H9 (cell line): ENCODE results near the gene CTPS1. TPM values are rescaled to one million over a fixed set of nuclear protein-coding genes. Genes with fewer than 3 reads are reported as not detected.

Source experiments
- DNase-seq: peaks from one replicate; pipeline ENCODE4 v3.0.0-alpha.2; 2017
- H2AFZ ChIP-seq: one replicate; pipeline ENCODE4 v1.6.1; 2013; ENCODE audit warnings: mild to moderate bottlenecking, low read length, control low read depth, moderate library complexity
- H2AK5ac ChIP-seq: 2 replicates; pipeline ENCODE4 v1.6.1; 2013; ENCODE audit warnings: low read length, control low read depth, mixed read lengths; ENCODE audit not compliant: insufficient read length
- H2BK120ac ChIP-seq: one replicate; pipeline ENCODE4 v1.6.1; 2013; ENCODE audit warnings: low read depth, mild to moderate bottlenecking, low read length, control low read depth, inconsistent platforms; ENCODE audit not compliant: poor library complexity, severe bottlenecking
- H2BK12ac ChIP-seq: 2 replicates; pipeline ENCODE4 v1.6.1; 2013; ENCODE audit warnings: low read length, control low read depth, mixed read lengths, low read depth; ENCODE audit not compliant: insufficient read length
- H2BK15ac ChIP-seq: 2 replicates; pipeline ENCODE4 v1.6.1; 2013; ENCODE audit warnings: low read depth, low read length, control low read depth
- H2BK20ac ChIP-seq: one replicate; pipeline ENCODE4 v1.6.1; 2013; ENCODE audit warnings: low read depth, mild to moderate bottlenecking, low read length, control low read depth, inconsistent platforms; ENCODE audit not compliant: poor library complexity, severe bottlenecking
- H2BK5ac ChIP-seq: 2 replicates; pipeline ENCODE4 v1.6.1; 2013; ENCODE audit warnings: low read length, control low read depth, mixed read lengths; ENCODE audit not compliant: insufficient read length
- H3K14ac ChIP-seq: 2 replicates; pipeline ENCODE4 v1.6.1; 2013; ENCODE audit warnings: low read length, control low read depth; ENCODE audit not compliant: insufficient read depth
- H3K18ac ChIP-seq: 2 replicates; pipeline ENCODE4 v1.6.1; 2013; ENCODE audit warnings: low read depth, mild to moderate bottlenecking, mixed read lengths, low read length, control low read depth; ENCODE audit not compliant: insufficient read length
- H3K23ac ChIP-seq: 2 replicates; pipeline ENCODE4 v1.6.1; 2013; ENCODE audit warnings: low read length, control low read depth, mixed read lengths, low read depth; ENCODE audit not compliant: insufficient read length
- H3K23me2 ChIP-seq: 2 replicates; pipeline ENCODE4 v1.6.1; 2013; ENCODE audit warnings: low read depth, mild to moderate bottlenecking, mixed read lengths, low read length, control low read depth; ENCODE audit not compliant: insufficient read length, poor library complexity, severe bottlenecking
- H3K27ac ChIP-seq: 2 replicates; pipeline ENCODE4 v1.5.1; 2013; ENCODE audit warnings: low read length, control low read depth, mixed read lengths, low read depth; ENCODE audit not compliant: insufficient read length
- H3K27me3 ChIP-seq: 2 replicates; pipeline ENCODE4 v1.6.1; 2013; ENCODE audit warnings: low read length, control low read depth, inconsistent platforms; ENCODE audit not compliant: insufficient read depth
- H3K4ac ChIP-seq: 2 replicates; pipeline ENCODE4 v1.6.1; 2013; ENCODE audit warnings: low read depth, mild to moderate bottlenecking, control low read depth, inconsistent platforms, low read length, moderate library complexity
- H3K4me1 ChIP-seq: 2 replicates; pipeline ENCODE4 v1.6.1; 2013; ENCODE audit warnings: low read length, control low read depth, inconsistent platforms; ENCODE audit not compliant: insufficient read depth
- H3K4me2 ChIP-seq: 2 replicates; pipeline ENCODE4 v1.6.1; 2013; ENCODE audit warnings: low read length, control low read depth, mixed read lengths; ENCODE audit not compliant: insufficient read length, insufficient read depth
- H3K56ac ChIP-seq: 2 replicates; pipeline ENCODE4 v1.6.1; 2013; ENCODE audit warnings: low read depth, mild to moderate bottlenecking, mixed read lengths, low read length, control low read depth; ENCODE audit not compliant: insufficient read length
- H3K79me1 ChIP-seq: 2 replicates; pipeline ENCODE4 v1.6.1; 2013; ENCODE audit warnings: low read depth, mild to moderate bottlenecking, moderate library complexity, low read length, control low read depth, inconsistent platforms; ENCODE audit not compliant: insufficient read depth, poor library complexity, severe bottlenecking
- H3K79me2 ChIP-seq: 2 replicates; pipeline ENCODE4 v1.6.1; 2013; ENCODE audit warnings: low read length, control low read depth, inconsistent platforms; ENCODE audit not compliant: insufficient read depth
- H3K9ac ChIP-seq: 2 replicates; pipeline ENCODE4 v1.6.1; 2013; ENCODE audit warnings: low read length, control low read depth, mixed read lengths; ENCODE audit not compliant: insufficient read length; ENCODE audit errors: extremely low read depth
- H3K9me3 ChIP-seq: one replicate; pipeline ENCODE4 v1.6.1; 2013; ENCODE audit warnings: low read depth, low read length, inconsistent platforms; ENCODE audit not compliant: control insufficient read depth
- H3T11ph ChIP-seq: one replicate; pipeline ENCODE4 v1.6.1; 2013; ENCODE audit warnings: mild to moderate bottlenecking, low read length, control low read depth, inconsistent platforms
- H4K20me1 ChIP-seq: one replicate; pipeline ENCODE4 v1.6.1; 2013; ENCODE audit not compliant: control insufficient read depth, insufficient read length, insufficient read depth
- H4K5ac ChIP-seq: 2 replicates; pipeline ENCODE4 v1.6.1; 2013; ENCODE audit warnings: low read depth, mild to moderate bottlenecking, mixed read lengths, low read length, control low read depth; ENCODE audit not compliant: insufficient read length
- H4K8ac ChIP-seq: replicated peaks from 2 replicates; pipeline ENCODE4 v1.6.1; 2013; ENCODE audit warnings: low read length, control low read depth, mixed read lengths, low read depth; ENCODE audit not compliant: insufficient read length
- H4K91ac ChIP-seq: 2 replicates; pipeline ENCODE4 v1.6.1; 2013; ENCODE audit warnings: low read depth, mild to moderate bottlenecking, moderate library complexity, mixed read lengths, low read length, control low read depth; ENCODE audit not compliant: insufficient read length
- H3K27ac Mint-ChIP-seq, 3 experiments: 2 replicates in 2 of 3; 3 replicates in 1 of 3; pipeline ENCODE4 v1.8.0; 2020 to 2021; ENCODE audit warnings: mixed read lengths in 3 of 3, mild to moderate bottlenecking in 1 of 3, moderate library complexity in 1 of 3
- H3K27me3 Mint-ChIP-seq: 2 replicates; pipeline ENCODE4 v1.8.0; 2021; ENCODE audit warnings: low read depth, mild to moderate bottlenecking, moderate library complexity, mixed read lengths
- H3K36me3 Mint-ChIP-seq, 3 experiments: 2 replicates in 2 of 3; 3 replicates in 1 of 3; pipeline ENCODE4 v1.8.0; 2020 to 2021; ENCODE audit warnings: low read depth in 3 of 3, mixed read lengths in 3 of 3; ENCODE audit not compliant: insufficient read depth in 1 of 3
- H3K4me1 Mint-ChIP-seq, 2 experiments: 2 replicates each; pipeline ENCODE4 v1.8.0; 2020; ENCODE audit warnings: mixed read lengths in 2 of 2
- H3K4me3 Mint-ChIP-seq, 2 experiments: 2 replicates in 1 of 2; 3 replicates in 1 of 2; pipeline ENCODE4 v1.8.0; 2020 to 2021; ENCODE audit warnings: mild to moderate bottlenecking in 2 of 2, mixed read lengths in 2 of 2, moderate library complexity in 1 of 2
- H3K9me3 Mint-ChIP-seq, 2 experiments: 2 replicates in 1 of 2; 3 replicates in 1 of 2; pipeline ENCODE4 v1.8.0; 2020; ENCODE audit warnings: mild to moderate bottlenecking in 2 of 2, mixed read lengths in 2 of 2, moderate library complexity in 1 of 2
- CTCF ChIP-seq: fragments of 200-600 bp; sonication (generic); conservative IDR thresholded peaks from 3 replicates; pipeline ENCODE4 v1.8.0; 2021; ENCODE audit warnings: antibody characterized with exemption, mild to moderate bottlenecking
- WGBS: extraction: QIAGEN DNeasy Blood & Tissue Kit; methylation state at CpG from one replicate; pipeline ENCODE4 v1.1.7; 2013; ENCODE audit warnings: missing lambda C conversion rate, low lambda C conversion rate, mixed read lengths; ENCODE audit not compliant: insufficient read length; ENCODE audit errors: extremely low coverage; 5-methylcytosine and 5-hydroxymethylcytosine counted together
- total RNA-seq: library from RNA; stranded (reverse); gene quantifications from 2 replicates; pipeline ENCODE4 v1.2.1, GENCODE V29; 2021

The CTPS1 gene
- total RNA-seq, 1 experiment from 2014 or later, result 105 TPM

- H4K5ac ChIP-seq, result no peak overlapping the region
- no peaks in the 10 kb centered on the region for H4K20me1 ChIP-seq
- H3K9me3 ChIP-seq, result no peaks in the 10 kb centered on the region
- no peak overlapping the region for H3T11ph ChIP-seq
- WGBS, result no CpG with 5 or more reads among the region's 11 CpGs
- TF ChIP-seq CTCF, result peak; percentile 41; the same call in 1 of the 3 replicates
- H3K27me3 ChIP-seq, result no peaks in the 10 kb centered on the region
- peaks cover 63 to 96% (median 91%) of the 10 kb centered on the region in 3 experiments; a peak in 6 of 7 replicates for H3K36me3 Mint-ChIP-seq
- no peak overlapping the region for H3K4ac ChIP-seq
- no peak overlapping the region for H2BK120ac ChIP-seq
- no peak overlapping the region for H2AFZ ChIP-seq
- no peak overlapping the region for H2BK20ac ChIP-seq
- no peaks in the 10 kb centered on the region for H3K9me3 Mint-ChIP-seq
- H3K79me1 ChIP-seq, result no peaks in the 10 kb centered on the region
- no peaks in the 10 kb centered on the region for H3K4me1 ChIP-seq
- no peak for DNase-seq
- no peak overlapping the region for H3K27ac ChIP-seq
- H3K4me3 Mint-ChIP-seq, result no peak overlapping the region
- no peak overlapping the region for H3K4me2 ChIP-seq
- H3K14ac ChIP-seq, result no peak overlapping the region
- no peak overlapping the region for H2BK5ac ChIP-seq
- H3K9ac ChIP-seq, result no peak overlapping the region
- no peak overlapping the region for H4K91ac ChIP-seq
- H3K23ac ChIP-seq, result no peak overlapping the region
- H3K56ac ChIP-seq, result no peak overlapping the region
- H2BK15ac ChIP-seq, result no peak overlapping the region
- H4K8ac ChIP-seq, result no peak overlapping the region
- H2BK12ac ChIP-seq, result no peak overlapping the region
- no peaks in the 10 kb centered on the region for H3K23me2 ChIP-seq
- H3K27me3 Mint-ChIP-seq, result no peaks in the 10 kb centered on the region
- H3K4me1 Mint-ChIP-seq, result no peaks in the 10 kb centered on the region
- H2AK5ac ChIP-seq, result no peak overlapping the region
- no peak overlapping the region for H3K18ac ChIP-seq
- H3K79me2 ChIP-seq, result no peaks in the 10 kb centered on the region
- H3K27ac Mint-ChIP-seq, result no peak overlapping the region; a peak in 1 of 7 replicates
Observed at GRCh38 chr1:41003640-41004220, 24.2 kb downstream of the CTPS1 start.
